Esophagus muscularis mucosa (tissue), 4 donors: ENCODE results near the gene ABCD4.

Experiments used
- EP300 ChIP-seq: sonication (generic); formaldehyde crosslinking; IDR thresholded peaks from one replicate; pipeline ENCODE4 v1.6.1; 2017; ENCODE audit warnings: antibody characterized with exemption
- POLR2A ChIP-seq: fragments of 450-650 bp; IDR thresholded peaks from one replicate; pipeline ENCODE4 v1.6.1; 2017; ENCODE audit warnings: antibody characterized with exemption, moderate library complexity, mild to moderate bottlenecking, low read depth
- POLR2AphosphoS5 ChIP-seq, 2 donors: sonication (generic); formaldehyde crosslinking; IDR thresholded peaks; one replicate each; pipeline ENCODE4 v1.6.1; 2017; ENCODE audit warnings: antibody characterized with exemption in 2 of 2
- TF ChIP-seq, protein P1 (sequence below), 3 experiments: fragments of 200-600 bp in 2 of 3; fragments of 450-650 bp in 1 of 3; sonication (generic) in 2 of 3; IDR thresholded peaks; one replicate each; pipeline ENCODE4 v1.5.1; 2017 to 2019; ENCODE audit warnings: antibody characterized with exemption in 3 of 3, mild to moderate bottlenecking in 2 of 3, moderate library complexity in 1 of 3

- TF ChIP-seq, protein P1, sequence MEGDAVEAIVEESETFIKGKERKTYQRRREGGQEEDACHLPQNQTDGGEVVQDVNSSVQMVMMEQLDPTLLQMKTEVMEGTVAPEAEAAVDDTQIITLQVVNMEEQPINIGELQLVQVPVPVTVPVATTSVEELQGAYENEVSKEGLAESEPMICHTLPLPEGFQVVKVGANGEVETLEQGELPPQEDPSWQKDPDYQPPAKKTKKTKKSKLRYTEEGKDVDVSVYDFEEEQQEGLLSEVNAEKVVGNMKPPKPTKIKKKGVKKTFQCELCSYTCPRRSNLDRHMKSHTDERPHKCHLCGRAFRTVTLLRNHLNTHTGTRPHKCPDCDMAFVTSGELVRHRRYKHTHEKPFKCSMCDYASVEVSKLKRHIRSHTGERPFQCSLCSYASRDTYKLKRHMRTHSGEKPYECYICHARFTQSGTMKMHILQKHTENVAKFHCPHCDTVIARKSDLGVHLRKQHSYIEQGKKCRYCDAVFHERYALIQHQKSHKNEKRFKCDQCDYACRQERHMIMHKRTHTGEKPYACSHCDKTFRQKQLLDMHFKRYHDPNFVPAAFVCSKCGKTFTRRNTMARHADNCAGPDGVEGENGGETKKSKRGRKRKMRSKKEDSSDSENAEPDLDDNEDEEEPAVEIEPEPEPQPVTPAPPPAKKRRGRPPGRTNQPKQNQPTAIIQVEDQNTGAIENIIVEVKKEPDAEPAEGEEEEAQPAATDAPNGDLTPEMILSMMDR (IDR thresholded peaks at IDR 0.05), result peak; percentile 39 to 50 (median 44)
- TF ChIP-seq EP300 (no peak), POLR2AphosphoS5 (IDR thresholded peaks at IDR 0.05) (no peak), POLR2A (no peak)
Measured at GRCh38 chr14:74302152-74302628, 544 bp downstream of the ABCD4 start.
